HCT116 (cell line): Measurements from ENCODE around the gene RCVRN. TPM values are rescaled to one million over a fixed set of nuclear protein-coding genes. Genes with fewer than 3 reads are reported as not detected.

ENCODE experiments used
- ATAC-seq: fragments of 200-7000 bp; cut with Tn5 transposase; 2 replicates; pipeline ENCODE4 v1.9.1; 2020; ENCODE audit warnings: mild to moderate bottlenecking, moderate library complexity
- BruUV-seq: library from RNA; stranded (reverse); fragments of 400-500 nt; replicated peaks from 2 replicates; lab custom pipeline; 2021; lab: Mats Ljungman, UMichigan
- CTCF ChIA-PET: fragments of 300-600 bp; sonication (Branson Sonifier 250); formaldehyde crosslinking; loops from one replicate; lab custom pipeline; 2021; ENCODE audit warnings: antibody characterized with exemption; lab: Charles Lee
- POLR2A ChIA-PET: fragments of 300-600, 350-600 bp; sonication (Branson Sonifier 250); formaldehyde crosslinking; loops from one replicate; lab custom pipeline; 2021; ENCODE audit warnings: antibody characterized with exemption; lab: Charles Lee
- RAD21 ChIA-PET, 2 experiments: fragments of 300-600 bp; sonication (Branson Sonifier 250); formaldehyde crosslinking; loops; one replicate each; lab custom pipeline; 2023; ENCODE audit warnings: low total read pairs in 2 of 2; ENCODE audit not compliant: uncharacterized antibody in 2 of 2, unreplicated experiment in 2 of 2, low non-redundant PET in 1 of 2; lab: Charles Lee
- DNase-seq: peaks from one replicate; pipeline ENCODE4 v3.0.0-alpha.2; 2010; ENCODE audit warnings: low read depth, low spot score
- H2AFZ ChIP-seq: fragments of 200-600 bp; shearing (Covaris generic), sonication (generic); 2 replicates; pipeline ENCODE4 v1.6.1; 2017; ENCODE audit warnings: low read depth, mixed run types, mixed read lengths, antibody characterized with exemption, low read length; ENCODE audit not compliant: poor library complexity, severe bottlenecking
- H3K27ac ChIP-seq: 2 replicates; pipeline ENCODE4 v1.5.1; 2012; ENCODE audit warnings: low read depth, low read length
- H3K27me3 ChIP-seq: fragments of 200-600 bp; sonication (generic); 2 replicates; pipeline ENCODE4 v1.6.1; 2016; ENCODE audit warnings: mixed run types, low read length, mixed read lengths; ENCODE audit not compliant: insufficient read depth
- H3K36me3 ChIP-seq, 2 experiments: fragments of 200-500 bp in 1 of 2; fragments of 200-600 bp in 1 of 2; sonication (Bioruptor generic) in 1 of 2; sonication (generic) in 1 of 2; 2 replicates each; pipeline versions ENCODE4 v1.5.1 to v1.6.1; 2014 to 2016; ENCODE audit warnings: low read length in 2 of 2, inconsistent platforms in 1 of 2, mixed read lengths in 1 of 2, mixed run types in 1 of 2; ENCODE audit not compliant: insufficient read depth in 2 of 2, control insufficient read depth in 1 of 2
- H3K4me1 ChIP-seq, 2 experiments: fragments of 200-600 bp in 1 of 2; sonication (generic) in 1 of 2; 2 replicates each; pipeline versions ENCODE4 v1.5.1 to v1.6.1; 2012 to 2017; ENCODE audit warnings: low read length in 2 of 2, inconsistent platforms in 1 of 2, mild to moderate bottlenecking in 1 of 2, mixed read lengths in 1 of 2, mixed run types in 1 of 2, moderate library complexity in 1 of 2; ENCODE audit not compliant: insufficient read depth in 2 of 2, control insufficient read depth in 1 of 2
- H3K4me2 ChIP-seq: fragments of 200-600 bp; sonication (generic); 2 replicates; pipeline ENCODE4 v1.6.1; 2017; ENCODE audit warnings: mixed run types, low read length, mixed read lengths
- H3K4me3 ChIP-seq, 2 experiments: fragments of 200-600 bp in 1 of 2; sonication (generic) in 1 of 2; replicated peaks in 1 of 2; 2 replicates each; pipeline ENCODE4 v1.5.1; 2011 to 2016; ENCODE audit warnings: low read length in 2 of 2, control low read depth in 1 of 2, low read depth in 1 of 2, mild to moderate bottlenecking in 1 of 2, mixed read lengths in 1 of 2, mixed run types in 1 of 2
- H3K79me2 ChIP-seq: fragments of 200-600 bp; sonication (generic); 2 replicates; pipeline ENCODE4 v1.6.1; 2017; ENCODE audit warnings: mild to moderate bottlenecking, mixed run types, low read length, moderate library complexity, mixed read lengths; ENCODE audit not compliant: insufficient read depth
- H3K9ac ChIP-seq: fragments of 200-600 bp; sonication (generic); 2 replicates; pipeline ENCODE4 v1.6.1; 2016; ENCODE audit warnings: low read length, mixed read lengths
- H3K9me2 ChIP-seq: fragments of 200-600 bp; sonication (generic), shearing (Covaris generic); 2 replicates; pipeline ENCODE4 v1.6.1; 2017; ENCODE audit warnings: mixed run types, mild to moderate bottlenecking, moderate library complexity; ENCODE audit not compliant: insufficient read depth
- H3K9me3 ChIP-seq, 2 experiments: fragments of 200-500 bp in 1 of 2; fragments of 200-600 bp in 1 of 2; sonication (Bioruptor generic) in 1 of 2; sonication (generic) in 1 of 2; 2 replicates each; pipeline ENCODE4 v1.6.1; 2014 to 2017; ENCODE audit warnings: low read length in 2 of 2, mixed read lengths in 2 of 2, inconsistent platforms in 1 of 2, low read depth in 1 of 2, mild to moderate bottlenecking in 1 of 2, mixed run types in 1 of 2, moderate library complexity in 1 of 2; ENCODE audit not compliant: control insufficient read depth in 1 of 2, insufficient read depth in 1 of 2
- H4K20me1 ChIP-seq: fragments of 200-600 bp; sonication (generic), shearing (Covaris generic); 2 replicates; pipeline ENCODE4 v1.6.1; 2017; ENCODE audit warnings: mixed run types, mild to moderate bottlenecking, moderate library complexity; ENCODE audit not compliant: insufficient read depth
- CEBPB ChIP-seq: IDR thresholded peaks from 2 replicates; pipeline ENCODE4 v1.6.1; 2012; ENCODE audit warnings: low read depth
- EGR1 ChIP-seq: IDR thresholded peaks from 2 replicates; pipeline ENCODE4 v1.6.1; 2012; ENCODE audit warnings: low read depth
- ELF1 ChIP-seq: IDR thresholded peaks from 2 replicates; pipeline ENCODE4 v1.6.1; 2012; ENCODE audit warnings: low read depth, borderline replicate concordance
- EZH2 ChIP-seq: fragments of 200-600 bp; sonication (generic); IDR thresholded peaks from 2 replicates; pipeline ENCODE4 v1.6.1; 2017; ENCODE audit warnings: antibody characterized with exemption, mixed run types
- SIN3A ChIP-seq: IDR thresholded peaks from 2 replicates; pipeline ENCODE4 v1.6.1; 2012; ENCODE audit warnings: low read depth
- SP1 ChIP-seq: IDR thresholded peaks from 2 replicates; pipeline ENCODE4 v1.6.1; 2012; ENCODE audit warnings: low read depth
- SRF ChIP-seq: IDR thresholded peaks from 2 replicates; pipeline ENCODE4 v1.6.1; 2012; ENCODE audit warnings: low read depth
- TCF7L2 ChIP-seq: IDR thresholded peaks from 2 replicates; pipeline ENCODE4 v1.7.0; 2011; ENCODE audit warnings: borderline replicate concordance, inconsistent platforms; ENCODE audit not compliant: insufficient read depth, insufficient read length; ENCODE audit errors: extremely low read depth
- YY1 ChIP-seq: IDR thresholded peaks from 2 replicates; pipeline ENCODE4 v1.6.1; 2011; ENCODE audit warnings: low read length, low read depth, moderate library complexity, mild to moderate bottlenecking; ENCODE audit not compliant: insufficient replicate concordance; ENCODE audit errors: extremely low read depth
- ZNF274 ChIP-seq: fragments of 200-500 bp; sonication (Bioruptor generic); IDR thresholded peaks from 2 replicates; pipeline ENCODE4 v1.6.1; 2014; ENCODE audit warnings: mild to moderate bottlenecking, low read depth, low read length, inconsistent platforms
- intact Hi-C: fragments of 100-400 bp; cut with micrococcal nuclease; formaldehyde crosslinking; loops from 2 replicates; pipeline ENCODE4 v1.10.0; 2022
- total RNA-seq: library from RNA; stranded (reverse); gene quantifications from one replicate; pipeline ENCODE4 v1.2.1, GENCODE V29; 2021; ENCODE audit not compliant: unreplicated experiment
- TF ChIP-seq, protein P1 (sequence below): IDR thresholded peaks from 2 replicates; pipeline ENCODE4 v1.6.1; 2012
- TF ChIP-seq, protein P2 (sequence below), 3 experiments: fragments of 200-600 bp in 1 of 3; sonication (generic) in 1 of 3; IDR thresholded peaks in 2 of 3; conservative IDR thresholded peaks in 1 of 3; 2 replicates each; pipeline ENCODE4 v1.5.1; 2012 to 2017; ENCODE audit warnings: low read depth in 2 of 3, low read length in 2 of 3, antibody characterized with exemption in 1 of 3, borderline replicate concordance in 1 of 3, control low read depth in 1 of 3, mild to moderate bottlenecking in 1 of 3, mixed read lengths in 1 of 3, mixed run types in 1 of 3, moderate library complexity in 1 of 3; ENCODE audit not compliant: insufficient read depth in 1 of 3

Gene RCVRN
- total RNA-seq, 1 experiment from 2014 or later, result not detected

DNA sequence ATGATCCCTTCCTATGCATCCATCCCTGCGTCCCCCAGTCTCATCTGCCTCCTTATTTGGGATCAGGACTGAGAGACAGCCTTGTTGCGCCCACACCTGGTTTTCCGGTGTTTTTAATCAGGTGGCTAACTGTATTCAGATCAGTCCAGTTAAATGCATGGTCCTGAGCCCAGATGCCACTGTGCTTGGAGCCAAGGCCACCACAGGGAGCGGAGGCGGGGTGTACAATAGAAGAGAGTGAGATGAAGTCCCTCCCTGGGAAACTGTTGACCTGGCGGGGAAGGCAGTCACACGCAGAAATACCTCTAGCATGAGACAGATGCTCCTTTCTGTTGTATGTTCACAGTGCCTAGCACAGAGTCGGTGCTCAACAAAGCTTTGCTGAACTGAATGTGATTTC, 6.3 kb downstream of the RCVRN start:
- CTCF ChIA-PET, result no interaction called here
- ATAC-seq (no peak), DNase-seq (no peak)
- no peaks in the 10 kb centered on the region for H3K9me2 ChIP-seq
- TF ChIP-seq ZNF274 (no peak), EGR1 (no peak)
- TF ChIP-seq, protein P1, sequence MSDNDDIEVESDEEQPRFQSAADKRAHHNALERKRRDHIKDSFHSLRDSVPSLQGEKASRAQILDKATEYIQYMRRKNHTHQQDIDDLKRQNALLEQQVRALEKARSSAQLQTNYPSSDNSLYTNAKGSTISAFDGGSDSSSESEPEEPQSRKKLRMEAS, result no peak
- no peaks in the 10 kb centered on the region for H3K36me3 ChIP-seq
- peaks cover 4 to 7% of the 10 kb centered on the region in 2 experiments; a peak in 3 of 4 replicates for H3K4me1 ChIP-seq
- no TSS peak for BruUV-seq
- H4K20me1 ChIP-seq, result no peaks in the 10 kb centered on the region
- H3K27me3 ChIP-seq, result peaks cover 15% of the 10 kb centered on the region; the same call in 1 of the 2 replicates
- no peak overlapping the region for H3K9ac ChIP-seq
- no peak overlapping the region for H3K4me2 ChIP-seq
- RAD21 ChIA-PET, result no interaction called here
- no peak overlapping the region for H2AFZ ChIP-seq
- no peak overlapping the region for H3K4me3 ChIP-seq
- H3K9me3 ChIP-seq, result no peaks in the 10 kb centered on the region
- no peaks in the 10 kb centered on the region for H3K79me2 ChIP-seq
- POLR2A ChIA-PET, result no interaction called here
- no peak overlapping the region for H3K27ac ChIP-seq
- intact Hi-C loops, result no loop called here

DNA sequence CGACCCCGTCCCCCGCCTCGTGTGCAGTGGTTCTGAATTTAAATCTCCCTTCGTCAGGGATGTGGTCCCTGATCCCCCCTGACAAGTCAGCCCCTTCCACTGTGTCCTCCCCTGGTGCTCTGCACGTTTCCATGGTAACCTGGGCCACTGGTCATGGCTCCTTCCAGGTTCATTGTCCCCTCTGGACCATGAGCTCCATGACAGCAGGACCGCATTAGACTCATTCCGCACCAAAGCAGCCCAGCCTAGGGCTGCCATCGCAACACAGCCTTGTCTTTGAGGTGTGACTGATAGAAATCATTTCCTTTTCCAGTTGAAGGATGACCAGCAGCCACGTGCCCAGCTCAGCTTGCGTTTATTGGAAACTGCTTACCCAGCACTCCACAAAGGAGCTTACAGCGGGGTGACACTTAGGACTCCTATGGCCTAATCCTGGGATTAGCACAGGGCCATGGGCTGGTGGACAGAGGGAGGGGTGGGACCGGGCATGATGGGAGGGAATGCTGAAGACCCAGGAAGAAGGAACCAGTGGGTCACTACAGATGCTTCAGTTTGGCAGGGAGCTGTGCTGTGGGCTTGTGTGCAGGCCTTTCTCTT, 7.6 kb downstream of the RCVRN start:
- H3K9ac ChIP-seq, result no peak overlapping the region
- peaks cover 4 to 7% of the 10 kb centered on the region in 2 experiments; a peak in 3 of 4 replicates for H3K4me1 ChIP-seq
- no peak overlapping the region for H3K4me2 ChIP-seq
- no peaks in the 10 kb centered on the region for H4K20me1 ChIP-seq
- TF ChIP-seq EZH2 (no peak), TCF7L2 (no peak), YY1 (no peak), SP1 (no peak), ELF1 (no peak), SIN3A (no peak), SRF (no peak), CEBPB (no peak)
- TF ChIP-seq, protein P2, sequence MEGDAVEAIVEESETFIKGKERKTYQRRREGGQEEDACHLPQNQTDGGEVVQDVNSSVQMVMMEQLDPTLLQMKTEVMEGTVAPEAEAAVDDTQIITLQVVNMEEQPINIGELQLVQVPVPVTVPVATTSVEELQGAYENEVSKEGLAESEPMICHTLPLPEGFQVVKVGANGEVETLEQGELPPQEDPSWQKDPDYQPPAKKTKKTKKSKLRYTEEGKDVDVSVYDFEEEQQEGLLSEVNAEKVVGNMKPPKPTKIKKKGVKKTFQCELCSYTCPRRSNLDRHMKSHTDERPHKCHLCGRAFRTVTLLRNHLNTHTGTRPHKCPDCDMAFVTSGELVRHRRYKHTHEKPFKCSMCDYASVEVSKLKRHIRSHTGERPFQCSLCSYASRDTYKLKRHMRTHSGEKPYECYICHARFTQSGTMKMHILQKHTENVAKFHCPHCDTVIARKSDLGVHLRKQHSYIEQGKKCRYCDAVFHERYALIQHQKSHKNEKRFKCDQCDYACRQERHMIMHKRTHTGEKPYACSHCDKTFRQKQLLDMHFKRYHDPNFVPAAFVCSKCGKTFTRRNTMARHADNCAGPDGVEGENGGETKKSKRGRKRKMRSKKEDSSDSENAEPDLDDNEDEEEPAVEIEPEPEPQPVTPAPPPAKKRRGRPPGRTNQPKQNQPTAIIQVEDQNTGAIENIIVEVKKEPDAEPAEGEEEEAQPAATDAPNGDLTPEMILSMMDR (IDR thresholded peaks at IDR 0.05 in 2 of 3, conservative IDR thresholded peaks at IDR 0.05 in 1 of 3; ENCODE audit: borderline replicate concordance in 1 of 3, insufficient read depth in 1 of 3, low read depth in 2 of 3, low read length in 2 of 3), result no peak
- no TSS peak for BruUV-seq
- no peak overlapping the region for H2AFZ ChIP-seq
- RAD21 ChIA-PET, result no interaction called here
- H3K27me3 ChIP-seq, result peaks cover 15% of the 10 kb centered on the region; the same call in 1 of the 2 replicates
- H3K9me2 ChIP-seq, result no peaks in the 10 kb centered on the region
- POLR2A ChIA-PET, result no interaction called here
- ATAC-seq (no peak), DNase-seq (no peak)
- no peak overlapping the region for H3K27ac ChIP-seq
- no peak overlapping the region for H3K4me3 ChIP-seq
- no peaks in the 10 kb centered on the region for H3K36me3 ChIP-seq
- no peaks in the 10 kb centered on the region for H3K9me3 ChIP-seq
- H3K79me2 ChIP-seq, result no peaks in the 10 kb centered on the region
- intact Hi-C loops, result no loop called here
- CTCF ChIA-PET, result no interaction called here
